BLaER1 (cell line): ENCODE measurements around the gene AGO4.

Source experiments
- H3K27ac ChIP-seq: shearing (Covaris generic); formaldehyde crosslinking; 2 replicates; pipeline ENCODE4 v1.8.1; 2022
- H3K27me3 ChIP-seq: shearing (Covaris generic); formaldehyde crosslinking; 2 replicates; pipeline ENCODE4 v1.8.1; 2022
- H3K36me3 ChIP-seq: shearing (Covaris generic); formaldehyde crosslinking; 2 replicates; pipeline ENCODE4 v1.8.1; 2022
- H3K4me1 ChIP-seq: shearing (Covaris generic); formaldehyde crosslinking; 2 replicates; pipeline ENCODE4 v1.8.1; 2022
- H3K4me2 ChIP-seq: shearing (Covaris generic); formaldehyde crosslinking; 2 replicates; pipeline ENCODE4 v1.8.1; 2022
- H3K4me3 ChIP-seq: shearing (Covaris generic); formaldehyde crosslinking; 2 replicates; pipeline ENCODE4 v1.8.1; 2022
- H3K9ac ChIP-seq: shearing (Covaris generic); formaldehyde crosslinking; 2 replicates; pipeline ENCODE4 v1.8.1; 2022
- H3K9me3 ChIP-seq: shearing (Covaris generic); formaldehyde crosslinking; 2 replicates; pipeline ENCODE4 v1.8.1; 2022
- H4K20me1 ChIP-seq: shearing (Covaris generic); formaldehyde crosslinking; 2 replicates; pipeline ENCODE4 v1.8.1; 2022
- Cebpa-rat ChIP-seq: shearing (Covaris generic); IDR thresholded peaks from 2 replicates; pipeline ENCODE4 v1.8.1; 2022

The AGO4 gene

GRCh38 chr1:35876988-35877387 lies 69.2 kb downstream of the AGO4 start:
- Histone ChIP-seq H3K36me3 (no peaks in the 10 kb centered on the region), H4K20me1 (no peaks in the 10 kb centered on the region), H3K27me3 (no peaks in the 10 kb centered on the region), H3K4me3 (no peak overlapping the region), H3K4me2 (no peak overlapping the region), H3K9ac (no peak overlapping the region), H3K4me1 (no peaks in the 10 kb centered on the region), H3K27ac (no peak overlapping the region), H3K9me3 (no peaks in the 10 kb centered on the region)
- TF ChIP-seq Cebpa-rat: no peak

- Histone ChIP-seq H3K4me3 (no peak overlapping the region), H3K4me1 (peaks cover 31% of the 10 kb centered on the region), H3K36me3 (no peaks in the 10 kb centered on the region), H3K9ac (no peak overlapping the region), H3K9me3 (no peaks in the 10 kb centered on the region), H3K4me2 (no peak overlapping the region), H4K20me1 (peaks cover 28% of the 10 kb centered on the region), H3K27ac (no peak overlapping the region), H3K27me3 (no peaks in the 10 kb centered on the region)
- TF ChIP-seq Cebpa-rat: no peak
These were observed 74.0 kb downstream of the AGO4 start for GRCh38 chr1:35881850-35882273.

GRCh38 chr1:35882586-35882944 lies 74.7 kb downstream of the AGO4 start:
- H4K20me1 ChIP-seq: peaks cover 35% of the 10 kb centered on the region
- H3K4me3 ChIP-seq: no peak overlapping the region
- peaks cover 38% of the 10 kb centered on the region for H3K4me1 ChIP-seq
- no peaks in the 10 kb centered on the region for H3K27me3 ChIP-seq
- no peak overlapping the region for H3K9ac ChIP-seq
- no peaks in the 10 kb centered on the region for H3K9me3 ChIP-seq
- H3K27ac ChIP-seq: no peak overlapping the region
- TF ChIP-seq Cebpa-rat: no peak
- H3K4me2 ChIP-seq: peak overlapping the region; percentile 26; the same call in 1 of the 2 replicates
- H3K36me3 ChIP-seq: no peaks in the 10 kb centered on the region

GRCh38 chr1:35882945-35883634 lies 75.3 kb downstream of the AGO4 start, which contains the start of gene AGO1:
Gene AGO1 (plus strand): TSS chr1:35883209. CDS start chr1:35883422, 213 bp downstream.
- H3K4me2 ChIP-seq: peak within 1 kb of the TSS; percentile 90
- no peaks in the 10 kb centered on the region for H3K27me3 ChIP-seq
- H3K27ac ChIP-seq: peak within 1 kb of the TSS; percentile 85
- peaks cover 40% of the 10 kb centered on the region for H3K4me1 ChIP-seq
- TF ChIP-seq Cebpa-rat: no peak
- peaks cover under 1% of the 10 kb centered on the region; the same call in 1 of the 2 replicates for H3K36me3 ChIP-seq
- no peaks in the 10 kb centered on the region for H3K9me3 ChIP-seq
- peak within 1 kb of the TSS; percentile 99 for H3K4me3 ChIP-seq
- peaks cover 41% of the 10 kb centered on the region for H4K20me1 ChIP-seq
- peak within 1 kb of the TSS; percentile 92 for H3K9ac ChIP-seq

GRCh38 chr1:35883635-35884101 lies 75.9 kb downstream of the AGO4 start:
- Histone ChIP-seq H3K9me3 (no peaks in the 10 kb centered on the region), H3K27ac (peak overlapping the region; percentile 85)
- TF ChIP-seq Cebpa-rat: no peak

DNA sequence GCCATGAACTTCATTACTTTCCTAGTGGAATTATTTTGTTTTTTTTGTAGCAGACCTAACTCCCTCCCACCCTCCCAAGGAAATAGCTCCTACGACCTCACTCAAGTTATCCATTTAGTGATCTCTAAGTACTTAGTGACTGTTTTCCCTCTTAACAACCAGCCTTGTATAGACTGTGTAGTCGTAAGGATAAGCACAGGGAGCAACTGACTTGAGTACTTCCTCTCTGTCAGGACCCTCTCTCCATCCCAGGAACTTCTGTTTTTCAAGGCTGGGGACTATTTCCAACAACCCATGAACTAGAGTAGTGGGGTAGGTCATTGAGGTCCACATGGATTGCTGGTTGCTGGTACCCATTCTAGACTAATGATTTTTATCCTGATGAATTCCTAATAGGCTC lies 77.1 kb downstream of the AGO4 start:
- Histone ChIP-seq H3K36me3 (peaks cover 19% of the 10 kb centered on the region), H3K27me3 (no peaks in the 10 kb centered on the region), H3K9me3 (no peaks in the 10 kb centered on the region), H3K4me2 (peak overlapping the region; percentile 90), H3K27ac (no peak overlapping the region), H4K20me1 (peaks cover 56% of the 10 kb centered on the region), H3K4me3 (no peak overlapping the region), H3K4me1 (peaks cover 40% of the 10 kb centered on the region), H3K9ac (0 out of 2 replicates have a peak overlapping the region, but pooled peaks have one; percentile 24)
- TF ChIP-seq Cebpa-rat: no peak

More at GRCh38 chr1:35883635-35884101, 75.9 kb downstream of the AGO4 start:
- peak overlapping the region; percentile 99 for H3K4me3 ChIP-seq
- peak overlapping the region; percentile 90 for H3K4me2 ChIP-seq
- H3K9ac ChIP-seq: peak overlapping the region; percentile 92
- peaks cover 40% of the 10 kb centered on the region for H3K4me1 ChIP-seq
- peaks cover 46% of the 10 kb centered on the region for H4K20me1 ChIP-seq
- H3K36me3 ChIP-seq: peaks cover 6% of the 10 kb centered on the region
- H3K27me3 ChIP-seq: no peaks in the 10 kb centered on the region

DNA sequence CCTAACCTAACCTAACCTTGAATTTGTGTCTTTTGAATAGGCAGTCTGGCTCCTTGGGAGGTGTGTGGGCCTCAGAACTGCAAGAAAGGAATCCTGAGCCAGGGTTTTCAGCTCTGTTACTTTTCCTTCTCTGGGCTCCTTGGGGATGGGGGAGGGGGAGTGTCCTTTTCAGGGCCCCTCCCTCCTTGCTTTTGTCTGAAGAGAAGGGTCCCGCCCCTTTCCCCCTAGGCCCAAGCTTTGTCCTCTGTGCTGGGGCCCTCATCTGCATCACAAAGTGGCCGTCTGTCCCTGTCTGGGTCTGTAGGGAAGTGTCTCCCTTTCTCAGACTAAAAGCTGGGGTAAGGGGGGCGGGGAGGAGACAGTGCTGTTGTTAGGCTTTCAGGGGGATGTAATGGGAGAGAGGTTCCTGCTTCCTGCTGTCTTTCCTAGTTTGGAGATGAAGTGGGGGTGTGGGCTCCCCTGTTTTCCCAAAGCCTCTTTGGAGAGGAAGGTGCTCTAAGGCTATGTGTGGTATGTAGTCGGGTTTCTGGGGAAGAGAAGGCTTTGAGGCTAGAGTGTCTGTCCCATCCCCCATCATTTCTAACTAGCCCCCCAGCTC lies 78.2 kb downstream of the AGO4 start:
- no peaks in the 10 kb centered on the region for H3K27me3 ChIP-seq
- H3K27ac ChIP-seq: peak overlapping the region; percentile 41; the same call in 1 of the 2 replicates
- H4K20me1 ChIP-seq: peaks cover 66% of the 10 kb centered on the region
- H3K4me3 ChIP-seq: no peak overlapping the region
- no peak for TF ChIP-seq Cebpa-rat
- no peaks in the 10 kb centered on the region for H3K9me3 ChIP-seq
- peak overlapping the region; percentile 56 for H3K4me2 ChIP-seq
- H3K9ac ChIP-seq: peak overlapping the region; percentile 57
- peaks cover 30% of the 10 kb centered on the region for H3K36me3 ChIP-seq
- peaks cover 40% of the 10 kb centered on the region for H3K4me1 ChIP-seq

DNA sequence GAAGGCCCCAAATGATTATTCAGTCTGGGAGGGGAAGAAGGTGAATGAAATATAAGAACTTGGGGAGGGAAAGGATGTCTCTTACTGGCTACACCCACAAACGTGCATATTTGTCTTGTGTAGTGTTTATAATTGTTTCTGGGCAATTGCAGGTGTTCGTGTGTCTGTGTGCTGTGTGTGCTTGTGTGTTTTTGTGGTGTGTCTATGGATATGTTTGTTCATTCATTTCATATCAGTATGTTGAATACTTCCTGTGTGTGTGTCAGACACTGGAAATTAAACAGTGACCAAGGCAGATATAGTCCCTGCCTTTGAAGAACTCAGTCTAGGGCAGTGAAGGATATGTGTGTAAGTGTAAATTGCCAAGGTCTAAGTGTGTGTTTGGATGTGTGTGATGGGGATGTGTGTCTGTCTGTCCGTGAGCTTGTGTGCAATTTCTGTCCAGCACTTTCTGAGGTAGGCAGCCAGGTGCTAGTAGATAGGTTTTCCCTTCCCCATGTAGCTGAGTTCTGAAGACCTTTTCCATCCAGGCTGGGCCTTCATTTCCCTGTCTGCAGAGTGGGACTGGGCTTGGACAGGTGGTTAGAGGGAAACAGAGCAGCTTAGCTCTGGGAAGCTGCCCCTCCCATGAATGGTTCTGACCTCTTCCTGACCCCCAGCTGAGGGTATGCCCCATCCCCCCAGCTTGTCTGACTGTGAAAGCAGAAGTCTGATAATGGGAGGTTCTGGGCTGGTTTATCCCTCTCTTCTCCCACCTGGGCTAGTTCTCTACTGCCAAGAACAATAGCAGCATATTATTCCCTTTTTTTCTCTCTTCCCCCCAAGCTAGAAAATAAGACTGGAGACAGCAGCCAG lies 79.0 kb downstream of the AGO4 start:
- peaks cover 40% of the 10 kb centered on the region for H3K4me1 ChIP-seq
- H4K20me1 ChIP-seq: peaks cover 68% of the 10 kb centered on the region
- H3K36me3 ChIP-seq: peaks cover 37% of the 10 kb centered on the region
- no peak overlapping the region for H3K27ac ChIP-seq
- no peak overlapping the region for H3K4me3 ChIP-seq
- H3K9me3 ChIP-seq: no peaks in the 10 kb centered on the region
- TF ChIP-seq Cebpa-rat: no peak
- H3K27me3 ChIP-seq: no peaks in the 10 kb centered on the region
- H3K9ac ChIP-seq: peak overlapping the region; percentile 57
- peak overlapping the region; percentile 56 for H3K4me2 ChIP-seq

- no peak overlapping the region for H3K9ac ChIP-seq
- H3K27me3 ChIP-seq: no peaks in the 10 kb centered on the region
- TF ChIP-seq Cebpa-rat: no peak
- peak overlapping the region; percentile 56 for H3K4me2 ChIP-seq
- peaks cover 68% of the 10 kb centered on the region for H4K20me1 ChIP-seq
- H3K27ac ChIP-seq: no peak overlapping the region
- peaks cover 44% of the 10 kb centered on the region for H3K36me3 ChIP-seq
- H3K9me3 ChIP-seq: no peaks in the 10 kb centered on the region
- no peak overlapping the region for H3K4me3 ChIP-seq
- H3K4me1 ChIP-seq: peaks cover 39% of the 10 kb centered on the region
These were observed 79.7 kb downstream of the AGO4 start for GRCh38 chr1:35887508-35887907.
